OCI-LY3 (cell line): ENCODE data around the gene LRP11.
"Not testable (repeated sequence)": the region's sequence is repeated elsewhere in the genome, so short reads cannot be mapped to it uniquely, and the experiment has no call there.

Experiments
- H2AFZ ChIP-seq: fragments of 200-600, 300-600 bp; shearing (Covaris generic); 2 replicates; pipeline ENCODE4 v1.6.0; 2014; ENCODE audit warnings: antibody characterized with exemption, low read depth, low read length
- H3K27ac ChIP-seq: fragments of 200-600, 300-600 bp; sonication (generic); 2 replicates; pipeline ENCODE4 v1.5.1; 2014; ENCODE audit warnings: mild to moderate bottlenecking, low read length, moderate library complexity, mixed read lengths
- H3K27me3 ChIP-seq: fragments of 200-600, 300-600 bp; sonication (generic); 2 replicates; pipeline ENCODE4 v1.6.1; 2014; ENCODE audit warnings: low read depth, low read length, mixed read lengths
- H3K36me3 ChIP-seq: fragments of 200-600, 300-600 bp; sonication (generic); replicated peaks from 2 replicates; pipeline ENCODE3; 2014; ENCODE audit warnings: low read depth, low read length, mixed read lengths
- H3K4me1 ChIP-seq: fragments of 300-600, 200-600 bp; sonication (generic); 2 replicates; pipeline ENCODE4 v1.6.1; 2014; ENCODE audit warnings: low read length, mixed read lengths
- H3K4me2 ChIP-seq: fragments of 200-600, 300-600 bp; sonication (generic); 2 replicates; pipeline ENCODE4 v1.6.1; 2014; ENCODE audit warnings: low read length, mixed read lengths
- H3K4me3 ChIP-seq: fragments of 300-600, 200-600 bp; sonication (generic); 2 replicates; pipeline ENCODE4 v1.5.1; 2014; ENCODE audit warnings: antibody characterized with exemption, mild to moderate bottlenecking, low read length, moderate library complexity
- H3K79me2 ChIP-seq: fragments of 300-600, 200-600 bp; shearing (Covaris generic); 2 replicates; pipeline ENCODE4 v1.6.1; 2014; ENCODE audit warnings: mild to moderate bottlenecking, low read length, mixed read lengths
- H3K9ac ChIP-seq: fragments of 300-600, 200-600 bp; shearing (Covaris generic); 2 replicates; pipeline ENCODE4 v1.6.0; 2014; ENCODE audit warnings: mild to moderate bottlenecking, low read length, moderate library complexity
- H3K9me3 ChIP-seq: fragments of 200-600, 300-600 bp; shearing (Covaris generic); 2 replicates; pipeline ENCODE4 v1.6.1; 2014; ENCODE audit warnings: low read length, mixed read lengths; ENCODE audit not compliant: insufficient read depth
- H4K20me1 ChIP-seq: fragments of 200-600, 300-600 bp; sonication (generic); 2 replicates; pipeline ENCODE4 v1.6.1; 2016; ENCODE audit warnings: low read length, mixed read lengths; ENCODE audit not compliant: insufficient read depth
- EZH2phosphoT487 ChIP-seq: fragments of 200-600 bp; shearing (Covaris generic); IDR thresholded peaks from 2 replicates; pipeline ENCODE4 v1.6.1; 2018; ENCODE audit warnings: antibody characterized with exemption, mixed run types, low read depth
- TF ChIP-seq, protein P1 (sequence below): fragments of 200-600, 300-600 bp; sonication (generic); IDR thresholded peaks from 2 replicates; pipeline ENCODE4 v1.5.1; 2014; ENCODE audit warnings: antibody characterized with exemption, low read length, low read depth

LRP11 gene

GRCh38 chr6:149910721-149911151 is 46.6 kb upstream of the LRP11 start:
- Histone ChIP-seq H3K4me3 (no peak overlapping the region), H3K9ac (no peak overlapping the region), H3K27ac (no peak overlapping the region), H3K79me2 (no peaks in the 10 kb centered on the region), H3K27me3 (no peaks in the 10 kb centered on the region), H2AFZ (no peak overlapping the region), H3K4me2 (no peak overlapping the region), H3K36me3 (no peaks in the 10 kb centered on the region), H4K20me1 (no peaks in the 10 kb centered on the region), H3K4me1 (no peaks in the 10 kb centered on the region), H3K9me3 (no peaks in the 10 kb centered on the region)
- TF ChIP-seq, protein P1, sequence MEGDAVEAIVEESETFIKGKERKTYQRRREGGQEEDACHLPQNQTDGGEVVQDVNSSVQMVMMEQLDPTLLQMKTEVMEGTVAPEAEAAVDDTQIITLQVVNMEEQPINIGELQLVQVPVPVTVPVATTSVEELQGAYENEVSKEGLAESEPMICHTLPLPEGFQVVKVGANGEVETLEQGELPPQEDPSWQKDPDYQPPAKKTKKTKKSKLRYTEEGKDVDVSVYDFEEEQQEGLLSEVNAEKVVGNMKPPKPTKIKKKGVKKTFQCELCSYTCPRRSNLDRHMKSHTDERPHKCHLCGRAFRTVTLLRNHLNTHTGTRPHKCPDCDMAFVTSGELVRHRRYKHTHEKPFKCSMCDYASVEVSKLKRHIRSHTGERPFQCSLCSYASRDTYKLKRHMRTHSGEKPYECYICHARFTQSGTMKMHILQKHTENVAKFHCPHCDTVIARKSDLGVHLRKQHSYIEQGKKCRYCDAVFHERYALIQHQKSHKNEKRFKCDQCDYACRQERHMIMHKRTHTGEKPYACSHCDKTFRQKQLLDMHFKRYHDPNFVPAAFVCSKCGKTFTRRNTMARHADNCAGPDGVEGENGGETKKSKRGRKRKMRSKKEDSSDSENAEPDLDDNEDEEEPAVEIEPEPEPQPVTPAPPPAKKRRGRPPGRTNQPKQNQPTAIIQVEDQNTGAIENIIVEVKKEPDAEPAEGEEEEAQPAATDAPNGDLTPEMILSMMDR, result no peak
- TF ChIP-seq EZH2phosphoT487, result no peak

DNA sequence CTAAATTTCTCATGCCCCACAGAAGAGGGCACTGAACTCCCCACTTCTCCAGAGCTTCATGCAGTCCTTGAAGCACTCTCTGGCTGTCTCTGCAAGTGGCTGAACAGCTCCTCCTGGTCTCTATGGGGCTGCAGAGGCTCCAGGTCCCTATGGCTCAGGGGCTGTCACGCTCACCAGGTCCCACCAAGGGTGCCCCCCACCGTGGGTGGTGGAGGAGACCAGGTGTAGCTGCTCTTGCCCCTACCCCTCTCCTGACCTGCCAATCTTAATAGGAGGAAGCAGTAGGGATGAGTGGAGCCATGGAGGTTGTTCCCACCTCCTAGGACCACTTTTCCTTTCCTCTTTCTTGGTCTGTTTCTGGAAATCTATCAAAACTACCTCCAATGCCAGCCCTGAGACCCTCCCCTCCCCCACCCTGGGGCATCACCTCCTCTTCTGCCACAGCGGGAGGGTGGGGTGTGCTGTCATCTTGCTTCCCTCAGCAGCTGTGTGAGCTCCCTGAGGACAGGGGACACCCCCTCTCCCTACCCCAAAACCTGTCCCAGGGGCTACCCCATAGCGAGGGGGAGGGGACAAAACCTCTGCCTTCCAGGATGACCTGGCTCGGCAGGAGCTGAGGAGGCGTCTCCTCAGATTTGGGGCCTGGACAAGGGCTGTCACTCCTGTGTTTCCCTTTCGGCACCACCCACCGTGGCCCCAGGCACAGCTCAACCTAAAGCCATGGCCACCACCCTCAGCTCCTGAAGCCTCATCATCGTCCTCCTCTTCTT is 45.7 kb upstream of the LRP11 start:
- Histone ChIP-seq H3K27me3 (no peaks in the 10 kb centered on the region), H3K4me1 (no peaks in the 10 kb centered on the region)
- TF ChIP-seq EZH2phosphoT487, result no peak
- TF ChIP-seq, protein P1, result no peak

DNA sequence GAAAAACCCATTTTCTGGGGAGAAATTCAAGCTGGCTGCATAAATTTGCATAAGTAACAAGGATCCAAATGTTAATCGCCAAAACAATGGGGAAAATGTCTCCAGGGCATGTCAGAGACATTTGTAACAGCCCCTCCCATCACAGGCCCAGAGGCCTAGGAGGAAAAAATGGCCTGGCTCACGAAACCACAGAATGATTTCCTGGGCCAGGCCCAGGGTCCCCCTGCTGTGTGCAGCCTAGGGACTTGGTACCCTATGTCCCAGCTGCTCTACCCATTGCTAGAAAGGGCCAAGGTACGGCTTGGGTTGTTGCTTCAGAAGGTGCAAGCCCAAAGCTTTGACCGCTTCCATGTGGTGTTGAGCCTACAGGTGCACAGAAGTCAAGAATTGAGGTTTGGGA is 44.3 kb upstream of the LRP11 start:
- not testable (repeated sequence) for H3K4me2 ChIP-seq

More for the DNA sequence above, 45.7 kb upstream of the LRP11 start:
- Histone ChIP-seq H3K9me3 (no peaks in the 10 kb centered on the region), H3K9ac (no peak overlapping the region), H3K36me3 (no peaks in the 10 kb centered on the region), H3K27ac (no peak overlapping the region), H3K79me2 (no peaks in the 10 kb centered on the region), H3K4me2 (no peak overlapping the region), H2AFZ (no peak overlapping the region), H3K4me3 (no peak overlapping the region), H4K20me1 (no peaks in the 10 kb centered on the region)

DNA sequence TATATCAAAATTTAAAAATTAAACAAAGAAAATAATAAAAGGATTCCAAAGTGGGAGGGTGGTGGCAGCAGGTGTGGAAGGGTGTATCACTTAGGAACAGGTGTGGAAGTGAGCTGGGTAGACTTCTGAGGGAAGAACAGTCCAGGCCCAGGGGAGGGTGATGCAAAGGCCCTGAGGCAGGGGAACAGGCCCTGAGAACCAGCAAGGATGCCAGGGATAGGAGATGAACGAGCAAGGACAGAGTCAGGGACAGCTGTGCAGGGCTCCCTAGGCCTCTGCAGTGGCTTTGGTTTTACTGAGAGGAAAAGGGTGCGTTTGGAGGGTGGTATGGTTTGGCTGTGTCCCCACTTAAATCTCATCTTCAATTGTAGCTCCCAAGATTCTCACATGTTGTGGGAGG is 43.2 kb upstream of the LRP11 start:
- H3K9me3 ChIP-seq, result no peaks in the 10 kb centered on the region
- H2AFZ ChIP-seq, result no peak overlapping the region
- H3K27me3 ChIP-seq, result no peaks in the 10 kb centered on the region
- TF ChIP-seq, protein P1, result no peak
- TF ChIP-seq EZH2phosphoT487, result no peak
- H3K9ac ChIP-seq, result no peak overlapping the region
- H3K27ac ChIP-seq, result no peak overlapping the region
- no peak overlapping the region for H3K4me2 ChIP-seq
- no peaks in the 10 kb centered on the region for H4K20me1 ChIP-seq
- no peak overlapping the region for H3K4me3 ChIP-seq
- H3K79me2 ChIP-seq, result no peaks in the 10 kb centered on the region
- H3K36me3 ChIP-seq, result no peaks in the 10 kb centered on the region
- H3K4me1 ChIP-seq, result no peaks in the 10 kb centered on the region

More for the DNA sequence above, 44.3 kb upstream of the LRP11 start:
- not testable (repeated sequence) for H3K79me2 ChIP-seq, H3K4me3 ChIP-seq, H2AFZ ChIP-seq, H3K9me3 ChIP-seq, H4K20me1 ChIP-seq, H3K4me1 ChIP-seq, H3K27ac ChIP-seq, H3K9ac ChIP-seq, H3K27me3 ChIP-seq, H3K36me3 ChIP-seq
